Tibial artery (tissue), 4 donors: ENCODE results near the gene ZNF20.
"Not testable (repeated sequence)": the region's sequence is repeated elsewhere in the genome, so short reads cannot be mapped to it uniquely, and the experiment has no call there.

Experiments used
- DNase-seq, 2 donors: peaks; one replicate each; pipeline ENCODE4 v3.0.0-alpha.2; 2019
- H3K27ac ChIP-seq, 2 donors: fragments of 200-600 bp; sonication (generic) in 1 of 2; 1 replicate in 1 of 2; 2 replicates in 1 of 2; pipeline ENCODE4 v1.5.1; 2018 to 2019; ENCODE audit warnings: mild to moderate bottlenecking in 1 of 2
- H3K27me3 ChIP-seq, 2 donors: fragments of 200-600 bp; sonication (generic) in 1 of 2; one replicate each; pipeline versions ENCODE4 v1.5.1 to v1.6.0; 2016 to 2019
- H3K36me3 ChIP-seq, 3 donors: fragments of 200-600 bp; sonication (generic) in 2 of 3; one replicate each; pipeline ENCODE4 v1.5.1; 2016 to 2019; ENCODE audit warnings: mild to moderate bottlenecking in 2 of 3
- H3K4me1 ChIP-seq, 4 donors: fragments of 200-600 bp; sonication (generic) in 2 of 4; 1 replicate in 3 of 4; 2 replicates in 1 of 4; pipeline ENCODE4 v1.5.1; 2016 to 2019
- H3K4me3 ChIP-seq, 2 donors: fragments of 200-600 bp; sonication (generic) in 1 of 2; 1 replicate in 1 of 2; 2 replicates in 1 of 2; pipeline ENCODE4 v1.5.1; 2018 to 2019; ENCODE audit warnings: mild to moderate bottlenecking in 2 of 2
- H3K9me3 ChIP-seq, 3 donors: fragments of 200-600 bp; sonication (generic) in 1 of 3; one replicate each; pipeline ENCODE4 v1.5.1; 2016 to 2019
- CTCF ChIP-seq, 2 experiments: fragments of 200-600 bp in 1 of 2; fragments of 450-650 bp in 1 of 2; IDR thresholded peaks; one replicate each; pipeline ENCODE4 v1.5.1; 2017 to 2019; ENCODE audit warnings: antibody characterized with exemption in 2 of 2, mild to moderate bottlenecking in 1 of 2, moderate library complexity in 1 of 2
- intact Hi-C: fragments of 100-400 bp; cut with DNase I; formaldehyde crosslinking; loops from one replicate; pipeline ENCODE4 v1.15.0; 2023; ENCODE audit warnings: low total_unique reads

ZNF20 gene

GRCh38 chr19:12093777-12094176, 46.4 kb downstream of the ZNF20 start:
- Histone ChIP-seq H3K4me1 (peaks cover 0 to 11% (median 0%) of the 10 kb centered on the region in 4 donors), H3K4me3 (no peak overlapping the region), H3K36me3 (peaks cover 0 to 5% (median 0%) of the 10 kb centered on the region in 3 donors), H3K9me3 (no peaks in the 10 kb centered on the region), H3K27ac (no peak overlapping the region), H3K27me3 (no peaks in the 10 kb centered on the region)
- intact Hi-C loops: loop anchor here (5.0 kb wide), 1 partner anchor 44 kb away; no protein-coding TSS in a partner anchor
- TF ChIP-seq CTCF (IDR thresholded peaks at IDR 0.05): no peak
- no peak for DNase-seq

GRCh38 chr19:12092956-12093355, 47.2 kb downstream of the ZNF20 start:
- Histone ChIP-seq H3K36me3 (peaks cover 0 to 2% (median 0%) of the 10 kb centered on the region in 3 donors), H3K9me3 (no peaks in the 10 kb centered on the region), H3K4me3 (peak overlapping the region; percentile 58 to 70), H3K27me3 (no peaks in the 10 kb centered on the region), H3K27ac (peak overlapping the region; percentile 75 to 83), H3K4me1 (peaks cover 0 to 11% (median 0%) of the 10 kb centered on the region in 4 donors)
- TF ChIP-seq CTCF (IDR thresholded peaks at IDR 0.05): no peak
- intact Hi-C loops: loop anchor here (5.0 kb wide), 1 partner anchor 44 kb away; no protein-coding TSS in a partner anchor
- DNase-seq: no peak

GRCh38 chr19:12092065-12092867, 47.9 kb downstream of the ZNF20 start:
- H3K36me3 ChIP-seq: no peaks in the 10 kb centered on the region
- H3K27me3 ChIP-seq: no peaks in the 10 kb centered on the region
- H3K4me3 ChIP-seq: peak overlapping the region; percentile 58 to 70
- peak; percentile 85 to 93 for DNase-seq
- intact Hi-C loops: loop anchor here (5.0 kb wide), 1 partner anchor 45 kb away; no protein-coding TSS in a partner anchor
- TF ChIP-seq CTCF (IDR thresholded peaks at IDR 0.05): no peak
- H3K9me3 ChIP-seq: no peaks in the 10 kb centered on the region
- H3K4me1 ChIP-seq: peaks cover 0 to 11% (median 0%) of the 10 kb centered on the region in 4 donors
- peak overlapping the region; percentile 75 to 83 for H3K27ac ChIP-seq

- TF ChIP-seq CTCF (IDR thresholded peaks at IDR 0.05): peak; percentile 45 to 67
- Histone ChIP-seq H3K4me1 (peaks cover 0 to 11% (median 0%) of the 10 kb centered on the region in 4 donors), H3K27me3 (no peaks in the 10 kb centered on the region), H3K27ac (no peak overlapping the region), H3K4me3 (no peak overlapping the region), H3K9me3 (no peaks in the 10 kb centered on the region), H3K36me3 (no peaks in the 10 kb centered on the region)
- intact Hi-C loops: loop anchor here (5.0 kb wide), 1 partner anchor 46 kb away; no protein-coding TSS in a partner anchor
- DNase-seq: peak; percentile 51 to 83
Observed at GRCh38 chr19:12090807-12091206, 49.3 kb downstream of the ZNF20 start.

GRCh38 chr19:12085074-12085818, 54.9 kb downstream of the ZNF20 start:
- H3K27me3 ChIP-seq: no peaks in the 10 kb centered on the region
- peaks cover 14 to 44% (median 35%) of the 10 kb centered on the region in 3 donors for H3K36me3 ChIP-seq
- intact Hi-C loops: no loop called here
- no peak overlapping the region for H3K4me3 ChIP-seq
- TF ChIP-seq CTCF (IDR thresholded peaks at IDR 0.05): no peak
- no peak for DNase-seq
- H3K27ac ChIP-seq: no peak overlapping the region
- H3K4me1 ChIP-seq: no peaks in the 10 kb centered on the region
- H3K9me3 ChIP-seq: peaks cover 5 to 37% (median 13%) of the 10 kb centered on the region in 3 donors

DNA sequence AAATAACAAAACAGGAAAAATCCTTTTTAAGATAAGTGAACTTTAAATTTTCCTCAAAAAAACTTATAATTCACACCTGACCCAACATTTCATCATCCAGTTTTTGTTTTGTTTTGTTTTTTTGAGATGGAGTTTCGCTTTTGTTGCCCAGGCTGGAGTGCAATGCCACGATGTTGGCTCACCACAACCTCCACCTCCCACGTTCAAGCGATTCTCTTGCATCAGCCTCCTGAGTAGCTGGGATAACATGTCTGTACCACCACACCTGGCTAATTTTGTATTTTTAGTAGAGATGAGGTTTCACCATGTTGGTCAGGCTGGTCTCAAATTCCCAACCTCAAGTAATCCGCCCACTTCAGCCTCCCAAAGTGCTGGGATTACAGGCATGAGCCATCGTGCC, 56.8 kb downstream of the ZNF20 start:
- H3K4me3 ChIP-seq: not testable (repeated sequence)
- peaks cover 14 to 56% (median 32%) of the 10 kb centered on the region in 3 donors for H3K9me3 ChIP-seq

More for the DNA sequence above, 56.8 kb downstream of the ZNF20 start:
- intact Hi-C loops, H3K4me1 ChIP-seq, H3K27me3 ChIP-seq, DNase-seq, H3K27ac ChIP-seq: not testable (repeated sequence)
- peaks cover 33 to 63% (median 54%) of the 10 kb centered on the region in 3 donors for H3K36me3 ChIP-seq
